ENCODE results near the gene ZNF140.

ZNF140 gene

DNA sequence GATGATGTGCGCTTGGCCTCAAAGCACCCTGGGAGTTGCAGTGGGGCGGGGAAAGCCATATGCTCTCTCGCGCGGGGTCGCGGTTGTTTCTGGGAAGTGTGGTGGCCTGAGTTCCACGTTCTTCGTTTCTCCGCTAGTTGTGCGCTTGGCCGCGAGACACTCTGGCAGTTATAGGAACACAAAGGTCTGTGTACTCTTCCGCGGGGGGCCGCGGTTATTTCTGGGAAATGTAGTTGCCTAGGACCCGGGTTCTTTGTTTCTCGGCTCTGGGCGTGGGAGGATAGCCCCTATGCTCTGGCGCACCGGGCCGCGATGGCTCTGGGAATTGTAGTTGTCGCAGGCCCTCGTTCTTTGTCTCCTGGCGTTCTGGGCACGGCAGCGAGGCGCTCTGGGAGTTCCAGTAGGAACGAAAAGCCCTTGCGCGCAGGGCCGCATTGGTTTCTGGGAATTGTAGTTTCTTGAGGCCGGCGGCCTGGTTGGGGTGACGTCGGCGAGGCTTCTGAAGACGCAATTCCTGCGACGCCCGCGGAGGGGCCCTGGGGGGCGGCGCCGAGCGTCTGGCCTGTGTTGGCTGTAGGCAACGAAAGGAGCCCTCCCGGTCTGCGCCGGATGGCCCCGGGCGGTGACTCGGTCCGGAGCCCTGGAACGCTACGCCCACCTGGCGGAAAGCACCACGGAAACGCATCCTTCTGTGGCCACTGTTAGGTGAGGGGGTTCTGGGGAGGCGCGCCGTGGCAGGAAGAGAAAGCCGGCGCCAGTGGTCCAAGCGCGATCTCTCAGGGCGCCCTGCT, at the start of gene ZNF140:
Gene ZNF140 (plus strand): TSS at position 556 of the 791 bp plus-strand sequence. CDS start 398 bp downstream, outside the sequence.
- no peaks in the 10 kb centered on the region for H3K9me2 ChIP-seq (replicated peaks; ENCODE audit: control insufficient read depth, low read length)
- H3K4me1 ChIP-seq (ENCODE audit: control insufficient read depth, low read length) = peaks cover 13% of the 10 kb centered on the region
- H3F3A ChIP-seq (ENCODE audit: control insufficient read depth, insufficient read depth) = peaks cover 3% of the 10 kb centered on the region; the same call in 1 of the 2 replicates
- TF ChIP-seq EZH2phosphoT487 (IDR thresholded peaks at IDR 0.05; ENCODE audit: borderline replicate concordance, low read length) = no peak
- TF ChIP-seq, protein P1, sequence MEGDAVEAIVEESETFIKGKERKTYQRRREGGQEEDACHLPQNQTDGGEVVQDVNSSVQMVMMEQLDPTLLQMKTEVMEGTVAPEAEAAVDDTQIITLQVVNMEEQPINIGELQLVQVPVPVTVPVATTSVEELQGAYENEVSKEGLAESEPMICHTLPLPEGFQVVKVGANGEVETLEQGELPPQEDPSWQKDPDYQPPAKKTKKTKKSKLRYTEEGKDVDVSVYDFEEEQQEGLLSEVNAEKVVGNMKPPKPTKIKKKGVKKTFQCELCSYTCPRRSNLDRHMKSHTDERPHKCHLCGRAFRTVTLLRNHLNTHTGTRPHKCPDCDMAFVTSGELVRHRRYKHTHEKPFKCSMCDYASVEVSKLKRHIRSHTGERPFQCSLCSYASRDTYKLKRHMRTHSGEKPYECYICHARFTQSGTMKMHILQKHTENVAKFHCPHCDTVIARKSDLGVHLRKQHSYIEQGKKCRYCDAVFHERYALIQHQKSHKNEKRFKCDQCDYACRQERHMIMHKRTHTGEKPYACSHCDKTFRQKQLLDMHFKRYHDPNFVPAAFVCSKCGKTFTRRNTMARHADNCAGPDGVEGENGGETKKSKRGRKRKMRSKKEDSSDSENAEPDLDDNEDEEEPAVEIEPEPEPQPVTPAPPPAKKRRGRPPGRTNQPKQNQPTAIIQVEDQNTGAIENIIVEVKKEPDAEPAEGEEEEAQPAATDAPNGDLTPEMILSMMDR (IDR thresholded peaks at IDR 0.05; ENCODE audit: low read depth, low read length, poor library complexity, severe bottlenecking) = peak; percentile 28
- H3K27me3 ChIP-seq (ENCODE audit: control insufficient read depth, low read length) = no peaks in the 10 kb centered on the region
- H3K9me3 ChIP-seq (ENCODE audit: control insufficient read depth, insufficient read depth, low read length) = peaks cover 51% of the 10 kb centered on the region
- peak within 1 kb of the TSS; percentile 81 for H3K4me3 ChIP-seq (ENCODE audit: low read length)
- peak within 1 kb of the TSS; percentile 71 for H3K4me2 ChIP-seq (ENCODE audit: low read length)
- no peaks in the 10 kb centered on the region for H4K20me1 ChIP-seq (ENCODE audit: control insufficient read depth, insufficient read depth, low read depth, low read length)
- peaks cover 39% of the 10 kb centered on the region for H3K36me3 ChIP-seq (ENCODE audit: control insufficient read depth, low read length)
- peak within 1 kb of the TSS; percentile 81 for H3K27ac ChIP-seq (ENCODE audit: low read depth, low read length)
- peaks cover 6% of the 10 kb centered on the region; the same call in 1 of the 2 replicates for H3K79me2 ChIP-seq (ENCODE audit: control insufficient read depth, low read length)

DNA sequence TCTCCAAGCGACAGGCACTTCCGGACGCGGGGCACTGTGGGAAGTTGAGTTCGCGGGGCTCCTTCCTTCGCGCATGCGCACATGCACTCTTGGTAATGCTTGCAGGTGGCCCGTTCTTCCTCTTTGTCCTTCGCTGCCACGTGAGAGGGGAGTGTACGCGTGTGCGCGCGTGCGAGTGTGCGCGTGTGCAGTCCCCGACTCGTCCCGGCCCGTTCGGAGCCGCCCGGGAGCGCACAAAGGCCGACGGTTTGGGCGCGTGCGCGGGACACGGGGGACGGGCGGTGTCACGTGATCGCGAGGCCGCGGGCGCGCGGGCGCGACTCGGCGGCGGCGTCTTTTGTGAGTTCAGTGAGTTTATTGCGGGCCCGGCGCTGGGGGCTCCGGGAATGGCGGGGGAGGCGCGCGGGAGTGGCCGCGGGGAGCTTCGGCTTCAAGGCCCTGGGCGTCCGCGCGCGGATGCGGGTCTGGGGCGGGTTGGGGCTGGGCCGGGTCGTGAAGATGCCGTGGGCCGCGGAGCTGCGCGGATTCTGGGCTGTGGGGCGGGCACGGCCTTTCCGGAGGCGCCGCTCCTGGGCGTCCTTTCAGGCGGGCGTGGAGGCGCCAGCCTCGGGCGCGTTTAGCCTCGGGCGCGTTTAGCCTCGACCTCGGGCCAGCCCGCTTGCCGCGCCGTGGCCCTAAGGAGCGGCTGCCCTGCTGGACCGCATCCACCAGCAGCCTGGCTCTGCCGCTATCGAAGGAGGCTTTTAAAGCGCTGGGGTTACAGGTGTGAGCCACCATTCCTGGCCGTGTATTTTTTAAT, 43.3 kb upstream of the ZNF140 start, which contains the start of gene ZNF84:
Gene ZNF84 (plus strand): TSS at position 303 of the 799 bp plus-strand sequence. CDS start 3,959 bp downstream, outside the sequence.
- Histone ChIP-seq H3K9me3 (ENCODE audit: control insufficient read depth, insufficient read depth, low read length) (peaks cover 61% of the 10 kb centered on the region), H3F3A (ENCODE audit: control insufficient read depth, insufficient read depth) (no peaks in the 10 kb centered on the region; the same call in 1 of the 2 replicates), H3K4me1 (ENCODE audit: control insufficient read depth, low read length) (peaks cover 10% of the 10 kb centered on the region), H3K4me3 (ENCODE audit: low read length) (peak within 1 kb of the TSS; percentile 85), H3K9me2 (replicated peaks; ENCODE audit: control insufficient read depth, low read length) (no peaks in the 10 kb centered on the region), H4K20me1 (ENCODE audit: control insufficient read depth, insufficient read depth, low read depth, low read length) (no peaks in the 10 kb centered on the region), H3K36me3 (ENCODE audit: control insufficient read depth, low read length) (peaks cover 41% of the 10 kb centered on the region), H3K27ac (ENCODE audit: low read depth, low read length) (peak within 1 kb of the TSS; percentile 65), H3K79me2 (ENCODE audit: control insufficient read depth, low read length) (peaks cover 40% of the 10 kb centered on the region), H3K27me3 (ENCODE audit: control insufficient read depth, low read length) (no peaks in the 10 kb centered on the region), H3K4me2 (ENCODE audit: low read length) (peak within 1 kb of the TSS; percentile 53)
- TF ChIP-seq, protein P1 (IDR thresholded peaks at IDR 0.05; ENCODE audit: low read depth, low read length, poor library complexity, severe bottlenecking) = no peak
- no peak for TF ChIP-seq EZH2phosphoT487 (IDR thresholded peaks at IDR 0.05; ENCODE audit: borderline replicate concordance, low read length)

DNA sequence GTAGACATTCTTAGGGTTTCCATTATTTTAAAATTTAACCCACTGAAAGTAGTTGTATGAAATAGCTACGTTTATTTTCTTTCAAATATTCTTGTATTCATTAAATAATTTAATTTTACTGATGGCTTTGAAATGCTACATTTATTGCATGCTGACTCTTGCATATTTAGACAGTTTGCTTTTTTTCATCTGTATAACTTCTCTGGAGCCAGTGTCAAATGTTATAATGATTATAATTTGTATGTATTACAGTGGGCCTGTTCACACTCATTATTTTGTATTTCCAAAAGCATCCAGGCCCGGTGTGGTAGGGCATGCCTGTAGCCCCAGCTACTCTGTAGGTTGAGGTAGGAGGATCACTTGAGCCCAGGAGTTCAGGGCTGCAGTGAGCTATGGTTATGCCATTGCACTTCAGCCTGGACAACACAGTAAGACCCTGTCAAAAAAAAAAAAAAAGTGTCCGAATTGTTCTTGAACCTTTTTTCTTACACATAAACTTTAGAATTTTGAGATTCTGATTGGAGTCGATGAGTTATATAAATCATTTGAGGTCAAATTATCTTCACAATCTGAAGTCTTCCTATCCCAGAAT, 42.5 kb upstream of the ZNF140 start:
- Histone ChIP-seq H3K36me3 (ENCODE audit: control insufficient read depth, low read length) (peaks cover 49% of the 10 kb centered on the region), H3K4me3 (ENCODE audit: low read length) (peak overlapping the region; percentile 85), H3K9me3 (ENCODE audit: control insufficient read depth, insufficient read depth, low read length) (peaks cover 65% of the 10 kb centered on the region), H3K4me2 (ENCODE audit: low read length) (peak overlapping the region; percentile 53), H3F3A (ENCODE audit: control insufficient read depth, insufficient read depth) (no peaks in the 10 kb centered on the region; the same call in 1 of the 2 replicates), H3K79me2 (ENCODE audit: control insufficient read depth, low read length) (peaks cover 42% of the 10 kb centered on the region), H3K4me1 (ENCODE audit: control insufficient read depth, low read length) (peaks cover 10% of the 10 kb centered on the region), H3K27ac (ENCODE audit: low read depth, low read length) (peak overlapping the region; percentile 65), H3K9me2 (replicated peaks; ENCODE audit: control insufficient read depth, low read length) (no peaks in the 10 kb centered on the region), H4K20me1 (ENCODE audit: control insufficient read depth, insufficient read depth, low read depth, low read length) (no peaks in the 10 kb centered on the region), H3K27me3 (ENCODE audit: control insufficient read depth, low read length) (no peaks in the 10 kb centered on the region)
- no peak for TF ChIP-seq EZH2phosphoT487 (IDR thresholded peaks at IDR 0.05; ENCODE audit: borderline replicate concordance, low read length)
- TF ChIP-seq, protein P1 (IDR thresholded peaks at IDR 0.05; ENCODE audit: low read depth, low read length, poor library complexity, severe bottlenecking) = no peak
